ENCODE results near the gene OR52A1. TPM values are rescaled to one million over a fixed set of nuclear protein-coding genes. Genes with fewer than 3 reads are reported as not detected.

Gene OR52A1
- total RNA-seq, 6 experiments from 2014 or later: 0.04 TPM; not detected in 5

GRCh38 chr11:5115339-5115738 is 39.2 kb downstream of the OR52A1 start:
- TF ChIP-seq CTCF (IDR thresholded peaks at IDR 0.05) (no peak), POLR2A (IDR thresholded peaks at IDR 0.05) (no peak)
- ATAC-seq: no peak
- Histone ChIP-seq H3K27me3 (no peaks in the 10 kb centered on the region), H3K4me1 (no peaks in the 10 kb centered on the region), H3K27ac (no peak overlapping the region), H3K9me3 (no peaks in the 10 kb centered on the region), H3K36me3 (no peaks in the 10 kb centered on the region), H3K4me3 (no peak overlapping the region)
- no peak for DNase-seq
- intact Hi-C loops (cut with DNase I): no loop called here
- WGBS (ENCODE audit: insufficient coverage, low coverage, low lambda C conversion rate, missing lambda C conversion rate): 28% methylated on average over 3 of the region's 3 CpGs

- no peak for DNase-seq
- intact Hi-C loops (cut with DNase I): no loop called here
- H3K27me3 ChIP-seq: peaks cover 0 to 4% of the 10 kb centered on the region in 2 donors
- H3K9me3 ChIP-seq: no peaks in the 10 kb centered on the region
- no peak overlapping the region for H3K27ac ChIP-seq
- H3K4me1 ChIP-seq: no peaks in the 10 kb centered on the region
- no peak overlapping the region for H3K4me3 ChIP-seq
- no peak for TF ChIP-seq POLR2A (IDR thresholded peaks at IDR 0.05)
- TF ChIP-seq CTCF (IDR thresholded peaks at IDR 0.05): no peak
- no peak for ATAC-seq
- WGBS (ENCODE audit: insufficient coverage, low coverage, low lambda C conversion rate, missing lambda C conversion rate): 35% methylated on average over 3 of the region's 3 CpGs
- no peaks in the 10 kb centered on the region for H3K36me3 ChIP-seq
Observed at GRCh38 chr11:5107285-5107684, 47.3 kb downstream of the OR52A1 start.

DNA sequence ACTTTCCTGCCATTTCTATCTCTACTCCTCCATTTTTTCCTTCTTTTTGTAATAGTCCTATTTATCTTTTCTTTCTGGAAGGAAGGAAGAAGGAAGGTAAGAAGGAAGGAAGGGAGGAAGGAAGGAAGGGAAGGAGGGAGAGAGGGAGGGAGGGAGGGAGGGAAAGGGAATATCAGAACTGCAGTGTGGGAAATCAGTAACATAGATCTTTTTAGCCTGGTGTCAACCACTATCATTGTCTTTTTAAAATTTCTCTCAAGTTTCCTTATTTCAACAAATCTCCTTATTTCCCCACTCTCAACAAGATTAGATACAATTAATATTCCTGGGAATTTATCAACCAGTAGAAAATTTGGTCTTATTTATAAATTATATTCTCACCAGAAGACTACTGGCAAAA is 51.5 kb downstream of the OR52A1 start:
- Histone ChIP-seq H3K4me1 (no peaks in the 10 kb centered on the region), H3K27me3 (peaks cover 0 to 4% of the 10 kb centered on the region in 2 donors), H3K27ac (no peak overlapping the region), H3K4me3 (no peak overlapping the region), H3K9me3 (no peaks in the 10 kb centered on the region), H3K36me3 (no peaks in the 10 kb centered on the region)
- intact Hi-C loops (cut with DNase I): no loop called here
- no peak for TF ChIP-seq POLR2A (IDR thresholded peaks at IDR 0.05)
- no peak for TF ChIP-seq CTCF (IDR thresholded peaks at IDR 0.05)
- ATAC-seq: no peak
- no peak for DNase-seq

GRCh38 chr11:5102246-5102645 is 52.3 kb downstream of the OR52A1 start:
- H3K4me3 ChIP-seq: no peak overlapping the region
- no peak for TF ChIP-seq POLR2A (IDR thresholded peaks at IDR 0.05)
- no peak for TF ChIP-seq CTCF (IDR thresholded peaks at IDR 0.05)
- WGBS (ENCODE audit: insufficient coverage, low coverage, low lambda C conversion rate, missing lambda C conversion rate): 22% methylated on average over 1 of the region's 2 CpGs
- H3K36me3 ChIP-seq: no peaks in the 10 kb centered on the region
- H3K27ac ChIP-seq: no peak overlapping the region
- intact Hi-C loops (cut with DNase I): no loop called here
- H3K9me3 ChIP-seq: no peaks in the 10 kb centered on the region
- no peak for DNase-seq
- peaks cover 0 to 4% of the 10 kb centered on the region in 2 donors for H3K27me3 ChIP-seq
- ATAC-seq: no peak
- no peaks in the 10 kb centered on the region for H3K4me1 ChIP-seq

DNA sequence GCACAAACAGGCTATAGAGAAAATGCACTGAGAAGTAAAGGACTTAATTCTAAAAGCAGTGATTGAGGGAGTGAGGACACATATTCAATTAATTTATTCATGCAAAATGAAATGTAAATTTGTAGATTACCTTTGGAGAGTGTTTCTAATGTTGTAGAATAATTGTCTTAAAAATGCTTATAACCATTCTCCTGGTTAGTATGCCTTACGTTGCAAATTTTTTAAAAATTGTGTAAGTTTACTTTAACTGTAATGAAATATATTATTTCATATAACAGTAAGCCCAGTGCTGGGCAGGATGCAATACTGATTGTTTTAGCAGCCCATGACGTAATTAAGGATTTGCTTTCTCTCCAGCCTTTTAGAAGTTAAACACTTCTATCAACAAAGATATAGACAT is 58.5 kb downstream of the OR52A1 start:
- H3K4me3 ChIP-seq: no peak overlapping the region
- H3K27me3 ChIP-seq: no peaks in the 10 kb centered on the region
- no peaks in the 10 kb centered on the region for H3K9me3 ChIP-seq
- H3K27ac ChIP-seq: no peak overlapping the region
- WGBS (ENCODE audit: insufficient coverage, low coverage, low lambda C conversion rate, missing lambda C conversion rate): 51% methylated on average over 2 of the region's 2 CpGs
- DNase-seq (no peak), ATAC-seq (no peak)
- intact Hi-C loops (cut with DNase I): no loop called here
- TF ChIP-seq POLR2A (IDR thresholded peaks at IDR 0.05): no peak
- TF ChIP-seq CTCF (IDR thresholded peaks at IDR 0.05): no peak
- H3K36me3 ChIP-seq: no peaks in the 10 kb centered on the region
- H3K4me1 ChIP-seq: no peaks in the 10 kb centered on the region
